CD4-positive, CD25-positive, alpha-beta regulatory T cell (primary cell): Measurements from ENCODE around the gene WSCD1. TPM values are rescaled to one million over a fixed set of nuclear protein-coding genes. Genes with fewer than 3 reads are reported as not detected.

Experiments
- ATAC-seq, 2 donors: fragments of 150-1000 bp; cut with Tn5 transposase; one replicate each; pipeline ENCODE4 v1.10.0; 2021; ENCODE audit warnings: low read depth in 2 of 2, moderate number of reproducible peaks in 2 of 2, moderate library complexity in 1 of 2
- DNase-seq, 3 donors: peaks; one replicate each; pipeline versions ENCODE4 v3.0.0 to v3.0.0-alpha.2; 2012 to 2022; ENCODE audit warnings: mixed read lengths in 1 of 3
- H3K27ac ChIP-seq: one replicate; pipeline ENCODE4 v1.7.0; 2013; ENCODE audit warnings: mild to moderate bottlenecking, low read length; ENCODE audit not compliant: insufficient read depth, poor library complexity, severe bottlenecking
- H3K27me3 ChIP-seq: one replicate; pipeline ENCODE4 v1.7.0; 2013; ENCODE audit warnings: low read length; ENCODE audit not compliant: control insufficient read depth, insufficient read depth
- H3K36me3 ChIP-seq: one replicate; pipeline ENCODE4 v1.7.0; 2013; ENCODE audit warnings: mild to moderate bottlenecking, low read length, moderate library complexity; ENCODE audit not compliant: control insufficient read depth, insufficient read depth
- H3K4me1 ChIP-seq: 2 replicates; pipeline ENCODE4 v1.7.0; 2013; ENCODE audit warnings: mild to moderate bottlenecking, low read length; ENCODE audit not compliant: insufficient read depth, control insufficient read depth, poor library complexity, severe bottlenecking
- H3K4me3 ChIP-seq: one replicate; pipeline ENCODE4 v1.7.0; 2013; ENCODE audit warnings: low read depth, mild to moderate bottlenecking, low read length, moderate library complexity
- H3K9me3 ChIP-seq, 2 experiments: 1 replicate in 1 of 2; 2 replicates in 1 of 2; pipeline ENCODE4 v1.7.0; 2013; ENCODE audit warnings: low read length in 2 of 2, mild to moderate bottlenecking in 1 of 2, moderate library complexity in 1 of 2; ENCODE audit not compliant: control insufficient read depth in 2 of 2
- H3K27ac Mint-ChIP-seq, 3 donors: one replicate each; pipeline ENCODE4 v1.8.0; 2020 to 2022; ENCODE audit warnings: mild to moderate bottlenecking in 3 of 3, mixed read lengths in 3 of 3, moderate library complexity in 2 of 3
- H3K27me3 Mint-ChIP-seq: one replicate; pipeline ENCODE4 v1.8.0; 2022; ENCODE audit warnings: mild to moderate bottlenecking, mixed read lengths
- H3K36me3 Mint-ChIP-seq: one replicate; pipeline ENCODE4 v1.8.0; 2020; ENCODE audit warnings: mixed read lengths
- H3K4me1 Mint-ChIP-seq, 4 donors: one replicate each; pipeline ENCODE4 v1.8.0; 2020 to 2022; ENCODE audit warnings: mixed read lengths in 4 of 4, mild to moderate bottlenecking in 1 of 4
- H3K4me3 Mint-ChIP-seq, 4 donors: one replicate each; pipeline ENCODE4 v1.8.0; 2020 to 2022; ENCODE audit warnings: mild to moderate bottlenecking in 4 of 4, mixed read lengths in 4 of 4, moderate library complexity in 3 of 4
- H3K9me3 Mint-ChIP-seq, 7 donors: one replicate each; pipeline ENCODE4 v1.8.0; 2020 to 2022; ENCODE audit warnings: mixed read lengths in 7 of 7, mild to moderate bottlenecking in 3 of 7, moderate library complexity in 2 of 7
- polyA plus RNA-seq, 4 donors: library from polyadenylated mRNA; unstranded; fragments of 300-500 nt; fragmentation: Illumina TruSeq; gene quantifications; one replicate each; pipeline ENCODE4 v1.2.3, GENCODE V29; 2021
- total RNA-seq: library from RNA; stranded (reverse); gene quantifications from one replicate; pipeline ENCODE4 v1.2.3, GENCODE V29; 2022

WSCD1 gene
- total and polyA plus RNA-seq, 5 donors from 2014 or later: not detected

GRCh38 chr17:6079960-6080359 lies 9.8 kb downstream of the WSCD1 start:
- H3K36me3 ChIP-seq: no peaks in the 10 kb centered on the region
- Mint-ChIP-seq H3K4me1 (no peaks in the 10 kb centered on the region), H3K4me3 (no peak overlapping the region), H3K27ac (no peak overlapping the region), H3K27me3 (peaks cover 11% of the 10 kb centered on the region), H3K36me3 (no peaks in the 10 kb centered on the region), H3K9me3 (no peaks in the 10 kb centered on the region)
- DNase-seq (no peak), ATAC-seq (no peak)
- no peak overlapping the region for H3K27ac ChIP-seq
- no peaks in the 10 kb centered on the region for H3K4me1 ChIP-seq
- no peak overlapping the region for H3K4me3 ChIP-seq
- no peaks in the 10 kb centered on the region for H3K9me3 ChIP-seq
- H3K27me3 ChIP-seq: no peaks in the 10 kb centered on the region

DNA sequence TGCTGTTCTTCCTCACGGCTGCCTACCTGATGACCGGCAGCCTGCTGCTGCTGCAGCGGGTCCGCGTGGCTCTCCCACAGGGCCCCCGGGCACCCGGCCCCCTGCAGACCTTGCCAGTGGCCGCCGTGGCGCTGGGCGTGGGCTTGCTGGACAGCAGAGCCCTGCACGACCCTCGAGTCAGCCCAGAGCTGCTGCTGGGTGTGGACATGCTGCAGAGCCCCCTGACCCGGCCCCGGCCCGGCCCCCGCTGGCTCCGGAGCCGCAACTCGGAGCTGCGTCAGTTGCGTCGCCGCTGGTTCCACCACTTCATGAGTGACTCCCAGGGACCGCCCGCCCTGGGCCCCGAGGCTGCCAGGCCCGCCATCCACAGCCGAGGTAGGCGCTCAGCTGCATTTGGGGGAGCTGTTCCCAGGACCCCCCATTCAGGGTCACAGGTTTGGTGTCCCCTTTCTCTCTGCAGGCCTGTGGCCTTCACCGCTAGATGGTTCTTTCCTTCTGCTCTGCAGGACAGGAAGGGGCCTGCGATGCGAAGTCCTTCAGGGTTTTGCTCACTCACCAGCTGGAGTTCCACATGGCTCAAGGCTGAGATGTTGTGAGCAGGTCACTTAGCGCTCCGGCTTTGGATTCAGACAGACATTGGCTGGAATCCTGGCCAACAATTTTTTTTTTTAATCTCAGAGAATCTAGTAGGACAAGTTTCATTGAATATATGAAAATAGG lies 10.7 kb downstream of the WSCD1 start:
- no peaks in the 10 kb centered on the region for H3K36me3 ChIP-seq
- H3K4me3 ChIP-seq: no peak overlapping the region
- Mint-ChIP-seq H3K36me3 (no peaks in the 10 kb centered on the region), H3K27me3 (peaks cover 4% of the 10 kb centered on the region), H3K9me3 (no peaks in the 10 kb centered on the region), H3K27ac (no peak overlapping the region), H3K4me3 (no peak overlapping the region), H3K4me1 (no peaks in the 10 kb centered on the region)
- H3K27ac ChIP-seq: no peak overlapping the region
- no peaks in the 10 kb centered on the region for H3K27me3 ChIP-seq
- H3K9me3 ChIP-seq: no peaks in the 10 kb centered on the region
- DNase-seq (no peak), ATAC-seq (no peak)
- H3K4me1 ChIP-seq: no peaks in the 10 kb centered on the region

- H3K9me3 ChIP-seq: no peaks in the 10 kb centered on the region
- H3K27ac Mint-ChIP-seq: no peak overlapping the region
- H3K4me3 ChIP-seq: no peak overlapping the region
- H3K4me1 ChIP-seq: no peaks in the 10 kb centered on the region
- no peak overlapping the region for H3K4me3 Mint-ChIP-seq
- H3K27me3 Mint-ChIP-seq: peaks cover 4% of the 10 kb centered on the region
- H3K36me3 ChIP-seq: no peaks in the 10 kb centered on the region
- ATAC-seq: no peak
- DNase-seq: no peak
- H3K9me3 Mint-ChIP-seq: no peaks in the 10 kb centered on the region
- H3K27ac ChIP-seq: no peak overlapping the region
- H3K4me1 Mint-ChIP-seq: no peaks in the 10 kb centered on the region
- H3K36me3 Mint-ChIP-seq: no peaks in the 10 kb centered on the region
- no peaks in the 10 kb centered on the region for H3K27me3 ChIP-seq
Measured at GRCh38 chr17:6082335-6082734, 12.2 kb downstream of the WSCD1 start.

DNA sequence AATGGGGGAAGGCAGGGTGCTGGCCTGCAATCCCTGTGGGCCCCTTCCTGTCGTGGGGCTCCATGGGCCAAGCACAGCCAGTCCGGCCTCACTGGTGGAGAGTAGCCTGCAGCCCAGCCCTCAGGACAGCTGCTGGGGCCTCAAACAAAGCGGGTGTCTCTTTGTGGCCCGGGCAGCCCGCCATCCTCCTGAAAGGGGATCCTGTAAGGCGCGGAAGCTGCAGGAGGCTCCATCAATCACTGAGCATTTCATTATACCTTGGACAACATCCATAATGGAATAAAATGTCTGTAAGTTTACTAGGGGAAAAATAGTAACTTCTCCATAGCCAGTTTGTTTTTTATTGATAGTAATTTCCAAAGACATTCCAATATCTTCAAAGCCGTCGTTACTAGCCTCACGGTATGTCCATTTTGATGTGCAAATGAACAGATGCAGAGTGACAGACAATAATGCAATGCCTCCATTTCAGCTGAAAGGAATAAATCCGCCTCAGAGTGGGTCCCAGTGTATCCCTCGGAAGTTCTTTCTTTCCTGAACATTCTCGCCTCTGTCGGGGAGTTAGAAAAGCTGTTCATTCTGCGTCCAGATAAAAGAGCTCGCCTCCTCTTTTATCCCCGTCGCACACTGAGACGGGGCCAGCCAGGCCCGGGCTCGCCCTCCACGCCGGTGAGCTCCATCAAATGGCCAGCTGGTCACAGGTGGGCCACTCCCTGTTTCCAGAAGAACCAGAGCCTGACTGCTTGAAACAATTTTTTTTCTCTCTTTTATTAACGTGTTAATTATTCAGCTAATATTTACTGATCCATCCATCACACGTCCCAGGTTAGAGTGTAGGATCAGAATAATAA lies 14.4 kb downstream of the WSCD1 start:
- no peak overlapping the region for H3K27ac ChIP-seq
- no peaks in the 10 kb centered on the region for H3K9me3 ChIP-seq
- H3K27ac Mint-ChIP-seq: peak overlapping the region in 1 of 3 donors; percentile 66
- no peaks in the 10 kb centered on the region for H3K36me3 ChIP-seq
- no peaks in the 10 kb centered on the region for H3K36me3 Mint-ChIP-seq
- H3K4me1 ChIP-seq: no peaks in the 10 kb centered on the region
- ATAC-seq (no peak), DNase-seq (no peak)
- H3K9me3 Mint-ChIP-seq: no peaks in the 10 kb centered on the region
- no peak overlapping the region for H3K4me3 Mint-ChIP-seq
- no peaks in the 10 kb centered on the region for H3K4me1 Mint-ChIP-seq
- H3K4me3 ChIP-seq: no peak overlapping the region
- H3K27me3 Mint-ChIP-seq: peaks cover 4% of the 10 kb centered on the region
- H3K27me3 ChIP-seq: no peaks in the 10 kb centered on the region

DNA sequence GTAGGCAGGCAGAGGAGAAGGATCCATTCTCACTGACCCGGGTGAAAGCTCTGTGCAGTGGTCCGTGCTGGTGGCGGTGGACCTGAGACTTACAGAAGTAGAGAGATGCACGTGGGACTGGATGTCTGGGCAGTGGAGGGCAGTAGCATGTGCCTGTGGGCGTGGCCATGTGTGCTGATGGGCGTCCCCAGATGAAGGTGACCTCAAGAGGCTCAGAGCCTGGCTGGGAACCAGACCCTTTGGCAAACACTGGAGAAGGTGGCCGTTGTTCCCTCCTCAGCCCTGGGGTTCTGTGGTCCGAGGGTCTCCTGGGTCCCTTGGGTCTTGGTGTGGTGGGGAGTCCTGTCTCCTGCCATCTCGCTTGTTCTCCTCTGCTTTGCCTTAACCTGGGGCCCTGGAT lies 15.6 kb downstream of the WSCD1 start:
- Mint-ChIP-seq H3K27ac (no peak overlapping the region), H3K9me3 (no peaks in the 10 kb centered on the region), H3K4me1 (no peaks in the 10 kb centered on the region), H3K4me3 (no peak overlapping the region), H3K27me3 (peaks cover 4% of the 10 kb centered on the region), H3K36me3 (no peaks in the 10 kb centered on the region)
- Histone ChIP-seq H3K4me3 (no peak overlapping the region), H3K9me3 (no peaks in the 10 kb centered on the region), H3K36me3 (no peaks in the 10 kb centered on the region), H3K27ac (no peak overlapping the region), H3K27me3 (no peaks in the 10 kb centered on the region), H3K4me1 (no peaks in the 10 kb centered on the region)
- no peak for DNase-seq
- ATAC-seq: no peak

DNA sequence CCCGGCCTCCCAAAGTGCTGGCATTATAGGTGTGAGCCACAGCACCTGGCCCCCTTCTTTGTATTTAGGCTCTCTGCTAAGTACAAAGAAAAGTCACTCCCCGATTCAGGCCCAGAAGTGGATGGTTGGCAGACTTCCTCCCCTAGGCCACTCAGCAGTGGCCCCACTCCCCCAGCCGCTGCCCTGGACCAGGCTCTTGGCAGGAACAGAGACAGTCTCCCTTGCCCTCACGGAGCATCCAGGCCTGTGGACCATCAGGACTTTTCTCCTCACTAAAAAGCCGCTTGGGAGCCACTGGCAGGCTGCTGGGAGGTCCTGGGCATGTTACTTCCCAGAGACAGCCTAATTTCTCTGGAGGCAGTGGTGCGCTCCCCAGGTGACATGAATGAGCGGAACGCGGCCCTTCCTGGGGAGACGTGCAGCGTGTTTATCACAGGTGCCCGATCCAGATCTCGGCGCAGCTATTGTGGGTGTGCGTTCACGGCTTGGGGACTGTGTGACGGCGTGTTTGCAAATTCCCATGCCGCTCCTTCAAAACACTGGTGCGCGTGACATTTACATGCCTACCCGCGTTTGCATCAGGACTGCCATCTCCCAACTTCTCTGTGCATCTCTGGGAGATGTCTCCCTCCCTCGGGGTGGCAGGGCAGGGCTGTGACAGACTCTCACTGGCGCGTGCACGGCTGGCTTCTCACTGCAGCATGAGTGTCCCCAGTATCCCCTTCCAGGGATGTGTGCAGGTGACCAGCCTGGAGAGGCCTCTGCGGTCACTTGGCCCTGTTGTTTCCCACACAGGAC lies 16.6 kb downstream of the WSCD1 start:
- no peaks in the 10 kb centered on the region for H3K4me1 Mint-ChIP-seq
- H3K36me3 ChIP-seq: no peaks in the 10 kb centered on the region
- H3K4me1 ChIP-seq: no peaks in the 10 kb centered on the region
- no peak overlapping the region for H3K4me3 Mint-ChIP-seq
- H3K27me3 Mint-ChIP-seq: no peaks in the 10 kb centered on the region
- no peaks in the 10 kb centered on the region for H3K9me3 ChIP-seq
- DNase-seq: no peak
- H3K36me3 Mint-ChIP-seq: no peaks in the 10 kb centered on the region
- H3K27me3 ChIP-seq: no peaks in the 10 kb centered on the region
- H3K4me3 ChIP-seq: no peak overlapping the region
- no peak for ATAC-seq
- H3K9me3 Mint-ChIP-seq: no peaks in the 10 kb centered on the region
- H3K27ac Mint-ChIP-seq: peak overlapping the region in 1 of 3 donors; percentile 48
- H3K27ac ChIP-seq: no peak overlapping the region

- Mint-ChIP-seq H3K36me3 (no peaks in the 10 kb centered on the region), H3K9me3 (no peaks in the 10 kb centered on the region), H3K27ac (no peak overlapping the region), H3K27me3 (no peaks in the 10 kb centered on the region), H3K4me3 (no peak overlapping the region), H3K4me1 (no peaks in the 10 kb centered on the region)
- H3K27me3 ChIP-seq: no peaks in the 10 kb centered on the region
- H3K4me1 ChIP-seq: no peaks in the 10 kb centered on the region
- no peak for DNase-seq
- no peaks in the 10 kb centered on the region for H3K9me3 ChIP-seq
- no peak for ATAC-seq
- no peaks in the 10 kb centered on the region for H3K36me3 ChIP-seq
- H3K27ac ChIP-seq: no peak overlapping the region
- H3K4me3 ChIP-seq: no peak overlapping the region
Measured at GRCh38 chr17:6088141-6088540, 18.0 kb downstream of the WSCD1 start.
